ENCODE measurements around the gene CDC25C.
"Not testable (repeated sequence)": the region's sequence is repeated elsewhere in the genome, so short reads cannot be mapped to it uniquely, and the experiment has no call there.

DNA sequence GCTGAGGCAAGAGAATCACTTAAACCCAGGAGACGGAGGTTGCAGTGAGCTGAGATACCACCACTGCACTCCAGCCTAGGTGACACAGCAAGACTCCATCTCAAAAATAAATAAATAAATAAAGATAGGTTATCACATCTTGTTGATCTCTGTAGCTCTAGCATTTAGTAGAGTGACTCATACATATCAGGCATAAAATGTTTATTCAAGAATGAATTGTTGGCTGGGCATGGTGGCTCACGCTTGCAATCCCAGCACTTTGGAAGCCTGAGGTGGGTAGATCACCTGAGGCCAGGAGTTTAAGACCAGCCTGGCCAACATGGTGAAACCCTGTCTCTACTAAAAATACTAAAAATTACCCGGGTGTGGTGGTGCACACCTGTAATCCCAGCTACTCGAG, 13.4 kb downstream of the CDC25C start:
- TF ChIP-seq, protein P1, sequence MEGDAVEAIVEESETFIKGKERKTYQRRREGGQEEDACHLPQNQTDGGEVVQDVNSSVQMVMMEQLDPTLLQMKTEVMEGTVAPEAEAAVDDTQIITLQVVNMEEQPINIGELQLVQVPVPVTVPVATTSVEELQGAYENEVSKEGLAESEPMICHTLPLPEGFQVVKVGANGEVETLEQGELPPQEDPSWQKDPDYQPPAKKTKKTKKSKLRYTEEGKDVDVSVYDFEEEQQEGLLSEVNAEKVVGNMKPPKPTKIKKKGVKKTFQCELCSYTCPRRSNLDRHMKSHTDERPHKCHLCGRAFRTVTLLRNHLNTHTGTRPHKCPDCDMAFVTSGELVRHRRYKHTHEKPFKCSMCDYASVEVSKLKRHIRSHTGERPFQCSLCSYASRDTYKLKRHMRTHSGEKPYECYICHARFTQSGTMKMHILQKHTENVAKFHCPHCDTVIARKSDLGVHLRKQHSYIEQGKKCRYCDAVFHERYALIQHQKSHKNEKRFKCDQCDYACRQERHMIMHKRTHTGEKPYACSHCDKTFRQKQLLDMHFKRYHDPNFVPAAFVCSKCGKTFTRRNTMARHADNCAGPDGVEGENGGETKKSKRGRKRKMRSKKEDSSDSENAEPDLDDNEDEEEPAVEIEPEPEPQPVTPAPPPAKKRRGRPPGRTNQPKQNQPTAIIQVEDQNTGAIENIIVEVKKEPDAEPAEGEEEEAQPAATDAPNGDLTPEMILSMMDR (IDR thresholded peaks at IDR 0.05; ENCODE audit: low read length): not testable (repeated sequence)
- TF ChIP-seq EZH2 (optimal IDR thresholded peaks at IDR 0.05; ENCODE audit: low read depth, low read length); EZH2phosphoT487 (IDR thresholded peaks at IDR 0.05; ENCODE audit: low read length): not testable (repeated sequence)
